ENCODE data around the gene GRK5.

DNA sequence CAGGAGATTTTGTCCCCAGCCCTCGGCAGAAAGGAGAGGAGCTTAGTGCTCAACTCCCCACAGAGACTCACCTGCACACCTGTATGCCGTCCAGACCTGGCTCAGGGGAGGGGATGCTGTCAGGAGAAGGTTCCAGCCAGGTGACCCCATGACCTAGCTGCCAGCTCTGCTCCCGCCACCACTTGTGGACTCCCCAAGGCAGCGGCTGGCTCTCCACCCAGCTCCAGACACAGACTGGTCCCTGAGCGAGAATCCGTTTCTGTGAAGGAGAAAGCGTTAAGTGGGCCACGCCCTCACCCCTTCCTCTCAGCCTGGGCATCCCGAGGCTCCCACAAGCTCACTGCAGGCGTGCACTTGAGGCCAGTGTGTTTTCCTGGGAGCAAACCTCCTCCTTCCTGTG is 258.7 kb downstream of the GRK5 start:
- TF ChIP-seq POLR2A (IDR thresholded peaks at IDR 0.05; ENCODE audit: low read depth, low read length) (no peak), POLR2AphosphoS5 (IDR thresholded peaks at IDR 0.05; ENCODE audit: low read depth, low read length) (no peak), TAF1 (IDR thresholded peaks at IDR 0.05; ENCODE audit: low read depth, low read length) (no peak), SPI1 (IDR thresholded peaks at IDR 0.05; ENCODE audit: low read depth, low read length) (no peak), PAX5 (IDR thresholded peaks at IDR 0.05; ENCODE audit: insufficient read depth, low read length, severe bottlenecking) (no peak)
